DND-41 (cell line): Measurements from ENCODE around the gene COL23A1.

Source experiments
- ATAC-seq: fragments of 200-7000 bp; cut with Tn5 transposase; 3 replicates; pipeline ENCODE4 v1.9.1; 2021; ENCODE audit warnings: low read depth; ENCODE audit not compliant: insufficient read depth
- DNase-seq: peaks from one replicate; pipeline ENCODE4 v3.0.0-alpha.2; 2020
- H2AFZ ChIP-seq: 2 replicates; pipeline ENCODE4 v1.6.0; 2012; ENCODE audit warnings: low read depth, low read length
- H3K27ac ChIP-seq: 2 replicates; pipeline ENCODE4 v1.5.1; 2012; ENCODE audit warnings: low read length, inconsistent platforms
- H3K27me3 ChIP-seq: fragments of 200-600 bp; sonication (generic); 2 replicates; pipeline ENCODE4 v1.6.0; 2012; ENCODE audit warnings: low read length, mild to moderate bottlenecking, inconsistent platforms; ENCODE audit not compliant: insufficient read depth, poor library complexity
- H3K36me3 ChIP-seq: 2 replicates; pipeline ENCODE4 v1.5.1; 2012; ENCODE audit warnings: low read length, inconsistent platforms; ENCODE audit not compliant: insufficient read depth
- H3K4me1 ChIP-seq: 2 replicates; pipeline ENCODE4 v1.5.1; 2012; ENCODE audit warnings: mild to moderate bottlenecking, low read length; ENCODE audit not compliant: insufficient read depth
- H3K4me2 ChIP-seq: 2 replicates; pipeline ENCODE4 v1.6.0; 2012; ENCODE audit warnings: mild to moderate bottlenecking, moderate library complexity, low read length, inconsistent platforms; ENCODE audit not compliant: insufficient read depth
- H3K4me3 ChIP-seq, 2 experiments: fragments of 200-600 bp in 1 of 2; shearing (Covaris generic) in 1 of 2; 2 replicates each; pipeline ENCODE4 v1.5.1; 2012 to 2016; ENCODE audit warnings: inconsistent platforms in 2 of 2, low read length in 2 of 2, mild to moderate bottlenecking in 2 of 2, low read depth in 1 of 2, moderate library complexity in 1 of 2
- H3K79me2 ChIP-seq: 2 replicates; pipeline ENCODE4 v1.6.0; 2012; ENCODE audit warnings: low read length, inconsistent platforms; ENCODE audit not compliant: insufficient read depth
- H3K9ac ChIP-seq: 2 replicates; pipeline ENCODE4 v1.6.0; 2012; ENCODE audit warnings: low read depth, mild to moderate bottlenecking, inconsistent platforms, low read length, moderate library complexity
- H3K9me3 ChIP-seq: 2 replicates; pipeline ENCODE4 v1.5.1; 2012; ENCODE audit warnings: low read length, moderate library complexity, mild to moderate bottlenecking, inconsistent platforms; ENCODE audit not compliant: insufficient read depth, severe bottlenecking
- H4K20me1 ChIP-seq: 2 replicates; pipeline ENCODE4 v1.6.0; 2012; ENCODE audit warnings: low read length; ENCODE audit not compliant: insufficient read depth
- CTCF ChIP-seq: IDR thresholded peaks from 2 replicates; pipeline ENCODE4 v1.5.1; 2012; ENCODE audit warnings: borderline replicate concordance, low read length, moderate library complexity, mild to moderate bottlenecking; ENCODE audit not compliant: poor library complexity, severe bottlenecking; ENCODE audit errors: extremely low read depth
- EZH2 ChIP-seq: IDR thresholded peaks from 3 replicates; pipeline ENCODE4 v1.6.1; 2012; ENCODE audit warnings: borderline replicate concordance, low read depth, mild to moderate bottlenecking, moderate library complexity, low read length, inconsistent platforms; ENCODE audit not compliant: severe bottlenecking

The COL23A1 gene

GRCh38 chr5:178191661-178192060 lies 398.5 kb downstream of the COL23A1 start:
- H3K9ac ChIP-seq: no peak overlapping the region
- no peaks in the 10 kb centered on the region; the same call in 1 of the 2 replicates for H4K20me1 ChIP-seq
- no peak overlapping the region for H2AFZ ChIP-seq
- no peak for ATAC-seq
- H3K27me3 ChIP-seq: peaks cover 8% of the 10 kb centered on the region
- H3K79me2 ChIP-seq: no peaks in the 10 kb centered on the region
- no peak for DNase-seq
- peaks cover 19% of the 10 kb centered on the region for H3K4me1 ChIP-seq
- no peak overlapping the region for H3K27ac ChIP-seq
- TF ChIP-seq EZH2: no peak
- no peak for TF ChIP-seq CTCF
- no peak overlapping the region for H3K4me3 ChIP-seq
- H3K4me2 ChIP-seq: no peak overlapping the region
- no peaks in the 10 kb centered on the region for H3K9me3 ChIP-seq
- H3K36me3 ChIP-seq: no peaks in the 10 kb centered on the region

- H4K20me1 ChIP-seq: no peaks in the 10 kb centered on the region; the same call in 1 of the 2 replicates
- ATAC-seq (no peak), DNase-seq (no peak)
- peaks cover 13% of the 10 kb centered on the region for H3K4me1 ChIP-seq
- no peaks in the 10 kb centered on the region for H3K79me2 ChIP-seq
- no peak overlapping the region for H3K9ac ChIP-seq
- no peak overlapping the region for H3K4me2 ChIP-seq
- H3K36me3 ChIP-seq: no peaks in the 10 kb centered on the region
- H3K27me3 ChIP-seq: peaks cover under 1% of the 10 kb centered on the region
- no peak overlapping the region for H2AFZ ChIP-seq
- TF ChIP-seq CTCF (no peak), EZH2 (no peak)
- no peak overlapping the region for H3K4me3 ChIP-seq
- H3K9me3 ChIP-seq: no peaks in the 10 kb centered on the region
- no peak overlapping the region for H3K27ac ChIP-seq
Observed at GRCh38 chr5:178189433-178189832, 400.8 kb downstream of the COL23A1 start.
